ENCODE measurements around the gene CCND3.
"Not testable (repeated sequence)": the region's sequence is repeated elsewhere in the genome, so short reads cannot be mapped to it uniquely, and the experiment has no call there.

Gene CCND3

GRCh38 chr6:41943456-41943855 lies 1.8 kb upstream of the CCND3 start:
- no peak for DNase-seq

- DNase-seq: not testable (repeated sequence)
These were observed 1.3 kb upstream of the CCND3 start for GRCh38 chr6:41942882-41943281.

- no peak for DNase-seq
These were observed 651 bp upstream of the CCND3 start for GRCh38 chr6:41942067-41942851.

- no peak for DNase-seq
These were observed 789 bp downstream of the CCND3 start for GRCh38 chr6:41940759-41941279.

GRCh38 chr6:41939848-41940758 lies 1.5 kb downstream of the CCND3 start:
- no peak for DNase-seq

- no peak for DNase-seq
These were observed 2.3 kb downstream of the CCND3 start for GRCh38 chr6:41939176-41939847.

- no peak for DNase-seq
These were observed 2.9 kb downstream of the CCND3 start for GRCh38 chr6:41938590-41939175.

GRCh38 chr6:41937861-41938574 lies 3.6 kb downstream of the CCND3 start:
- no peak for DNase-seq

- DNase-seq: no peak
These were observed 4.1 kb downstream of the CCND3 start for GRCh38 chr6:41937472-41937860.

GRCh38 chr6:41936073-41936837 lies 5.4 kb downstream of the CCND3 start:
- DNase-seq: no peak

GRCh38 chr6:41935685-41936072 lies 5.9 kb downstream of the CCND3 start:
- no peak for DNase-seq

- DNase-seq: no peak
These were observed 6.4 kb downstream of the CCND3 start for GRCh38 chr6:41935193-41935574.

GRCh38 chr6:41934278-41935192 lies 7.1 kb downstream of the CCND3 start:
- no peak for DNase-seq

GRCh38 chr6:41932378-41932777 lies 9.2 kb downstream of the CCND3 start:
- no peak for DNase-seq

- DNase-seq: no peak
These were observed 9.8 kb downstream of the CCND3 start for GRCh38 chr6:41931792-41932191.

GRCh38 chr6:41929924-41930323 lies 11.7 kb downstream of the CCND3 start:
- no peak for DNase-seq

GRCh38 chr6:41927253-41927652 lies 14.4 kb downstream of the CCND3 start:
- DNase-seq: no peak

GRCh38 chr6:41922154-41922553 lies 19.5 kb downstream of the CCND3 start:
- no peak for DNase-seq

GRCh38 chr6:41921712-41921998 lies 20.0 kb downstream of the CCND3 start:
- no peak for DNase-seq

GRCh38 chr6:41920921-41921711 lies 20.5 kb downstream of the CCND3 start, which contains the start of the genes BYSL and MED20:
Gene BYSL, plus strand, starts transcription at chr6:41921499. Its CDS starts 64 bp downstream, at chr6:41921563.
Gene MED20, minus strand, starts transcription at chr6:41921139. Its CDS starts 121 bp downstream, at chr6:41921018.
- peak; percentile 69 for DNase-seq
